G401.6 (cell line): ENCODE results near the gene GPR22.

Source experiments
- FAIRE-seq: peaks from 2 replicates; lab custom pipeline; 2012; peaks lifted over from hg19 to GRCh38; lab: Jason Lieb, UNC

Gene GPR22

GRCh38 chr7:107469929-107470328 is at the start of gene GPR22:
TSS of gene GPR22 (plus strand) at chr7:107470057. CDS start at chr7:107474061, 4,004 bp downstream.
- FAIRE-seq: no peak

GRCh38 chr7:107427462-107427861 is 42.4 kb upstream of the GPR22 start:
- no peak for FAIRE-seq

DNA sequence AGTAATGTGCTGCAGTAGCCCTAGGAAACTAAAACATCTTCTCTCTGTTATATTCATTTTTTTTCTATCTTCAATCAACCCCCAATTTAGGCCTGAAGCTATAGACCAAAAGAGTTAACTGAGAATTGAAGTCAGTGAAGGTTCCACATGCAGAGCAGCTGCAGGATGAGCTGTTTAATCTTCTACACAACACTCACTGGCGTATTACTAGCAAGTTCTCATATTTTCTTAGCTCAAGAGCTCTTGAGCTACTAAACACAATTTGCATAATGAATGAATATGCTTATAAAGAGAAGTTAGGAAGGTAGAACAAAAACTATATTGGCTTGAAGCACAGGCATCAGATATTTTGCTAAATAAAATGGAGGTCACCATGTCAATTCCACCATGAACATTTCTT is 41.2 kb upstream of the GPR22 start:
- no peak for FAIRE-seq

DNA sequence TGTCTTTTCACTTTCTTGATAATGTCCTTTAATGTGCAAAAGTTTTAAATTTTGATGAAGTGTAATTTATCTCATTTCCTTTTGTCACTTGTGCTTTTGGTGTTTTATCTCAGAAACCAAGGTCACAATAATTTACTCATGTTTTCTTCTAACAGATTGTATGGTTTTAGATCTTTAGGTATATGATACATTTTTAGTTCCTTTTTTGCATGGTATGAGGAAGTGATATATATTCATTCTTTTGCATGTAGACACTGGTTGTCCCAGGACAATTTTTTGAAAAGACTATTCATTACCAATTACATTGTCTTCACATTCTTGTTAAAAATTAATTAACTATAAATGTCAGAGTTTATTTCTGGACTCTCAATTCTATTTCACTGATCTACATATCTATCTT is 39.8 kb upstream of the GPR22 start:
- no peak for FAIRE-seq

DNA sequence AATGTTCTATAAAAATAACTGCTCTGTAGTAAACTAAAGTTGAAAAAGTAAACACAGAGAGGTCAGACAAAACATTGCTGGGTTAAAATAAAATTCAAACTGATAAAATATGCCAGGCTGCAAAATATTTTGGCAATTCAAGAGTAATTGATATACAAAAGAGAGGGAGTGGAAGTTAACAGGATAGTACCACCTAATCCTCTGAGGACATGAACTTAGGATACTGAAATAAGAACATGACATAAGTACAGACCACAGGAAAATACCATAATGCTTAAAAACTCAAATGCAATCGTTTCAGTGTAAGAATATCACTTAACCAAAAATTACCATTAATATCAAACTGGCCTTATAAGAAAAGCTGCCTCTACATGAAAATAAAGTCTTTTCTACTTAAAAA is 37.6 kb upstream of the GPR22 start:
- no peak for FAIRE-seq

- no peak for FAIRE-seq
Observed at GRCh38 chr7:107435749-107436148, 34.1 kb upstream of the GPR22 start.

GRCh38 chr7:107439025-107439424 is 30.8 kb upstream of the GPR22 start:
- FAIRE-seq: no peak

GRCh38 chr7:107441581-107442422 is 28.1 kb upstream of the GPR22 start:
- no peak for FAIRE-seq

DNA sequence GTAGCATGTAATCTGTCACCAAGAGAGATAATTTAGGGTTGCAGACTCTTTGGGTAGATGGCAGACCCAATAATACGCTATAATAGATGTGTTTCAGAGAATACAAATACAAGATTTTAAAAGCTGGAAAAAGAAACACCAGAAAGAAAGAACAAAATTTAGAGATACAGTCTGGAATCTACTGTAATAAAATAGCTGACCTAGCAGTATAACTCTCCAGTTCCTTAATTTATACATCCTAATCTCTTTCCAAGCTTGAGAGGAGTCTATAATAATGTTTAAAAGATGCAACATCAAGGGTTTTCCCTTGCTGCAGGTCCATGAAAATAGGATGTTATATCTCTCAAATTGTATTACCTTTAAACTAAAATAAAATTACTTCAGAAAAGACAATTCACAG is 27.2 kb upstream of the GPR22 start:
- FAIRE-seq: no peak

DNA sequence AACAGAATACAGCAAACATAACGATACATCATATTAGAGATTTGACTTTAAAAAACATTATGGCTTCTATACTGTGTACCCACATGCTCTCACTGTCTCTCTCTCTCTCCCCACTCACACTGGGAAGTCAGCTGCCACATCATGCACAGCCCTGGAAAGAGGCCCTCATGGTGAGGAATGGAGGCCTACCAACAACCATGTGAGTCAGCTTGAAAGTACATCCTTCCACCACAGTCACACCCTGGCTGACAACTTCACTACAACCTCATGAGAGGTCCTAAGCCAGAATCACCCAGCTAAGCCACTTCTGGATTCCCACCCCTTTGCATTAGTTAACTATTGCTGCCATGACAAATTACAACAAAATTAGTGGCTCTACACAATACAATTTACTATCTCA is 23.3 kb upstream of the GPR22 start:
- FAIRE-seq: no peak

GRCh38 chr7:107446988-107447387 is 22.9 kb upstream of the GPR22 start:
- no peak for FAIRE-seq

- FAIRE-seq: no peak
Observed at GRCh38 chr7:107450970-107451369, 18.9 kb upstream of the GPR22 start.

DNA sequence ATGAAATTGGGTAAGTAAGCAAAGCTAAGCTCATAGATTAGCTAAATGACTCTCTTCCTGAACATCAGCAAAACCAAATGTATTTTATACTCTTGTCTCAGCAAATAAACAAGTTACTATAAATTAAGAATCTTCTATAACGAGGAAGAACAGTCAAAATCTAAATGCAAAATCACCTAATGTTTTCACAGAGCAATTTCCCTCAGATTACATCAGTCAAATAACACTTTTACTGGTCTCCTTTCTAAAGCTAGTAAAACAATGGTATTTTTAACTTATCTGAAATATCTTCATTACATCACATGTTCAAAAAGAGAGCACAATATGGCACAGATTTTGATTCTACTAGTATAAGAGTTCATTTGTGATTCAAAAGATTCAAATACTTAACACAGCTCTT is 16.5 kb upstream of the GPR22 start:
- no peak for FAIRE-seq

GRCh38 chr7:107461938-107462533 is 7.8 kb upstream of the GPR22 start:
- no peak for FAIRE-seq

DNA sequence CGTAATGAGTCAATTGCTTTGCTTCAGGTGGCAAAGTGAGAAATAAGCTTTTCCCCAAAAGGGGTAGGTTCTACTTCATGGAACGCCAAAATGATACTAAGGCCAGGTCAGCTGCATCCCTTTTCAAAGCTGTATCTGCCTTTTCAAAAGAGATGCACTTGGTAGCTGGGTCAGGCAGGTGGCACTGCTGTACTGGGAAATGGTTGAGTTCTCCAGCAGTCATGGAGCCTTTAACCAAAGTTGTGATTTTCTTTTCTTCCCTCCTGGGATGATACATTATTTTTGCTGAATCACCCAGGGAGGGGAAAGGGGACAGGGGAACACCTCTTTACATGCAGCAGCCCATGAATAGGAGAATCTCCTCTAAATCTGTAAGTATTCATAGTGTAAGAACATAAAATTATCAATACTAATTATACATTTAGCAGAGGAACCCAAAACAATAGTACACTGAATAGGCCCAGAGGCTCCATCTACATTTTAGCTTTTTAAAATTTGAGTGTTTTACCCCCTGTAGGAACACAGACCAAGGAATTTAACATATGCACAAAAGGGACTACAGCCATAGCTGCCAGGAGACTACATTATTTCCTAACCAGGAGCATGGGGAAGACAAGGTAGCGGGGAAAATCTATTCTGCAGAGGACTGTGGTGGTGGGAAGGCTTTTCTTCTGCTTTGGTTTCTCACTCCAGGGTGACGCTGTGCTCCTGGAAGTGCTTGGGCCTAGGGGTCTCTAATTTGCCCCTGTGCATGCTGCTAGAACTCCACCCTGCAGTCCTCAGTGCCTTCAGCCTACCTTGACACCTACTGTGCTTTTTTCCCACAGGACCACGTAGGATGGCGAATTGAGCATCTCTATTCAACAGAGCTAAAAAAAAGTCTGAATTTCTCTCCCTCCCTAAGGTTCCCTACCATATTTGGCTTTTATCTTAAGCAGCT is 6.4 kb upstream of the GPR22 start:
- FAIRE-seq: peak; percentile 63

GRCh38 chr7:107464666-107465226 is 5.1 kb upstream of the GPR22 start:
- FAIRE-seq: no peak

DNA sequence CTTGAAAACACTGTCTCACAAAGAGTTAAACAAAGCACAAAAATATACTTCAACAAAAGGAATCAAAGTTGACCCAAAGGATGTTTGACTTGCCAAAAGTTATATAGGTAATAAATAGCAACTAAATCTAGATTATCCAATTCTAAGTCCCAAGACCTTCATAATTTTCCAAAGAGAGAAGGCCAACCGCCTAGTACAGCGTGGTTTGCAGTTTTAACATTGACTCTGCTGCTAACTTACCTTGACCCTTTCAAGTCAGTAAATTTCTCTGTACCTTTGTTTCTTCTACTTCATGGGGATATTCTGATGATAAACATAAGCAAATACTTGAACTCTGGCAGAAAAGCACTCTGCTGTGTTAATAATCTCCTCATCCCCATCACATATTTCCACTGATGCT is 1.9 kb upstream of the GPR22 start:
- no peak for FAIRE-seq

GRCh38 chr7:107468824-107469223 is 1.0 kb upstream of the GPR22 start:
- FAIRE-seq: peak; percentile 98

- FAIRE-seq: peak; percentile 63
Observed at GRCh38 chr7:107471292-107472070, 1.6 kb downstream of the GPR22 start.

GRCh38 chr7:107472116-107472515 is 2.3 kb downstream of the GPR22 start:
- no peak for FAIRE-seq

DNA sequence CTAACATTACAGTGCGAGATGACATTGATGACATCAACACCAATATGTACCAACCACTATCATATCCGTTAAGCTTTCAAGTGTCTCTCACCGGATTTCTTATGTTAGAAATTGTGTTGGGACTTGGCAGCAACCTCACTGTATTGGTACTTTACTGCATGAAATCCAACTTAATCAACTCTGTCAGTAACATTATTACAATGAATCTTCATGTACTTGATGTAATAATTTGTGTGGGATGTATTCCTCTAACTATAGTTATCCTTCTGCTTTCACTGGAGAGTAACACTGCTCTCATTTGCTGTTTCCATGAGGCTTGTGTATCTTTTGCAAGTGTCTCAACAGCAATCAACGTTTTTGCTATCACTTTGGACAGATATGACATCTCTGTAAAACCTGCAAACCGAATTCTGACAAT is 4.3 kb downstream of the GPR22 start:
- no peak for FAIRE-seq

- FAIRE-seq: no peak
Observed at GRCh38 chr7:107479303-107479702, 9.4 kb downstream of the GPR22 start.
